ENCODE results near the gene PACSIN2.

DNA sequence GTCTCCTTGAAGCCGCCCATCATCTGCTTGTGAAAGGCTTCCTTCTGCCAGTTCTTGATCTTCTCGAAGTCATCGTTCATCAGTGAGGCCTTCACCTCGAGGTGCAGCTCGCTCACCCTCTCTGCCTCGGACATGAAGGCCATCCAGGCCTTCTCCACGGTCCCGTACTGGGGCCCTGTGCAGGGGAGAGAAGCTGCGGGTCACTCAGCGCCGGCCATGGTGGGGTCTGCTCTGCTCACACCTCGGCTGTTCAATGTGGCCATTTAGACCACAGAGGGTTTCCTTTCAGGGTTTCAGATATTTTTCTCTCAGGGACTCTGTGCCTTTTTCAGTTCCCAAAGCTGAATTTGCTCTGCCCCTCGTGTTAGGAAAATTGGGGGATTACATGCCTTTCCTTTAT lies 123.9 kb downstream of the PACSIN2 start:
- TF ChIP-seq, protein P1, sequence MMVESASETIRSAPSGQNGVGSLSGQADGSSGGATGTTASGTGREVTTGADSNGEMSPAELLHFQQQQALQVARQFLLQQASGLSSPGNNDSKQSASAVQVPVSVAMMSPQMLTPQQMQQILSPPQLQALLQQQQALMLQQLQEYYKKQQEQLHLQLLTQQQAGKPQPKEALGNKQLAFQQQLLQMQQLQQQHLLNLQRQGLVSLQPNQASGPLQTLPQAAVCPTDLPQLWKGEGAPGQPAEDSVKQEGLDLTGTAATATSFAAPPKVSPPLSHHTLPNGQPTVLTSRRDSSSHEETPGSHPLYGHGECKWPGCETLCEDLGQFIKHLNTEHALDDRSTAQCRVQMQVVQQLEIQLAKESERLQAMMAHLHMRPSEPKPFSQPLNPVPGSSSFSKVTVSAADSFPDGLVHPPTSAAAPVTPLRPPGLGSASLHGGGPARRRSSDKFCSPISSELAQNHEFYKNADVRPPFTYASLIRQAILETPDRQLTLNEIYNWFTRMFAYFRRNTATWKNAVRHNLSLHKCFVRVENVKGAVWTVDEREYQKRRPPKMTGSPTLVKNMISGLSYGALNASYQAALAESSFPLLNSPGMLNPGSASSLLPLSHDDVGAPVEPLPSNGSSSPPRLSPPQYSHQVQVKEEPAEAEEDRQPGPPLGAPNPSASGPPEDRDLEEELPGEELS (CRISPR knock-in tag; IDR thresholded peaks at IDR 0.05), result no peak
- TF ChIP-seq, protein P2, sequence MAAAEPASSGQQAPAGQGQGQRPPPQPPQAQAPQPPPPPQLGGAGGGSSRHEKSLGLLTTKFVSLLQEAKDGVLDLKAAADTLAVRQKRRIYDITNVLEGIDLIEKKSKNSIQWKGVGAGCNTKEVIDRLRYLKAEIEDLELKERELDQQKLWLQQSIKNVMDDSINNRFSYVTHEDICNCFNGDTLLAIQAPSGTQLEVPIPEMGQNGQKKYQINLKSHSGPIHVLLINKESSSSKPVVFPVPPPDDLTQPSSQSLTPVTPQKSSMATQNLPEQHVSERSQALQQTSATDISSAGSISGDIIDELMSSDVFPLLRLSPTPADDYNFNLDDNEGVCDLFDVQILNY (CRISPR knock-in tag; IDR thresholded peaks at IDR 0.05), result no peak
- TF ChIP-seq, protein P3, sequence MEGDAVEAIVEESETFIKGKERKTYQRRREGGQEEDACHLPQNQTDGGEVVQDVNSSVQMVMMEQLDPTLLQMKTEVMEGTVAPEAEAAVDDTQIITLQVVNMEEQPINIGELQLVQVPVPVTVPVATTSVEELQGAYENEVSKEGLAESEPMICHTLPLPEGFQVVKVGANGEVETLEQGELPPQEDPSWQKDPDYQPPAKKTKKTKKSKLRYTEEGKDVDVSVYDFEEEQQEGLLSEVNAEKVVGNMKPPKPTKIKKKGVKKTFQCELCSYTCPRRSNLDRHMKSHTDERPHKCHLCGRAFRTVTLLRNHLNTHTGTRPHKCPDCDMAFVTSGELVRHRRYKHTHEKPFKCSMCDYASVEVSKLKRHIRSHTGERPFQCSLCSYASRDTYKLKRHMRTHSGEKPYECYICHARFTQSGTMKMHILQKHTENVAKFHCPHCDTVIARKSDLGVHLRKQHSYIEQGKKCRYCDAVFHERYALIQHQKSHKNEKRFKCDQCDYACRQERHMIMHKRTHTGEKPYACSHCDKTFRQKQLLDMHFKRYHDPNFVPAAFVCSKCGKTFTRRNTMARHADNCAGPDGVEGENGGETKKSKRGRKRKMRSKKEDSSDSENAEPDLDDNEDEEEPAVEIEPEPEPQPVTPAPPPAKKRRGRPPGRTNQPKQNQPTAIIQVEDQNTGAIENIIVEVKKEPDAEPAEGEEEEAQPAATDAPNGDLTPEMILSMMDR (IDR thresholded peaks at IDR 0.05), result no peak
- no peak for TF ChIP-seq ZNF317 (CRISPR knock-in tag; IDR thresholded peaks at IDR 0.05; ENCODE audit: borderline replicate concordance, low read depth)
- no peak for TF ChIP-seq JUN (CRISPR knock-in tag; IDR thresholded peaks at IDR 0.05)
- TF ChIP-seq, protein P4, sequence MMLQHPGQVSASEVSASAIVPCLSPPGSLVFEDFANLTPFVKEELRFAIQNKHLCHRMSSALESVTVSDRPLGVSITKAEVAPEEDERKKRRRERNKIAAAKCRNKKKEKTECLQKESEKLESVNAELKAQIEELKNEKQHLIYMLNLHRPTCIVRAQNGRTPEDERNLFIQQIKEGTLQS (CRISPR knock-in tag; conservative IDR thresholded peaks at IDR 0.05), result no peak
- no peak for TF ChIP-seq ZNF671 (CRISPR knock-in tag; IDR thresholded peaks at IDR 0.05)
- TF ChIP-seq SP1 (CRISPR knock-in tag; conservative IDR thresholded peaks at IDR 0.05), result no peak
- TF ChIP-seq CBFB (CRISPR knock-in tag; IDR thresholded peaks at IDR 0.05; ENCODE audit: low read depth), result no peak
- TF ChIP-seq, protein P5, sequence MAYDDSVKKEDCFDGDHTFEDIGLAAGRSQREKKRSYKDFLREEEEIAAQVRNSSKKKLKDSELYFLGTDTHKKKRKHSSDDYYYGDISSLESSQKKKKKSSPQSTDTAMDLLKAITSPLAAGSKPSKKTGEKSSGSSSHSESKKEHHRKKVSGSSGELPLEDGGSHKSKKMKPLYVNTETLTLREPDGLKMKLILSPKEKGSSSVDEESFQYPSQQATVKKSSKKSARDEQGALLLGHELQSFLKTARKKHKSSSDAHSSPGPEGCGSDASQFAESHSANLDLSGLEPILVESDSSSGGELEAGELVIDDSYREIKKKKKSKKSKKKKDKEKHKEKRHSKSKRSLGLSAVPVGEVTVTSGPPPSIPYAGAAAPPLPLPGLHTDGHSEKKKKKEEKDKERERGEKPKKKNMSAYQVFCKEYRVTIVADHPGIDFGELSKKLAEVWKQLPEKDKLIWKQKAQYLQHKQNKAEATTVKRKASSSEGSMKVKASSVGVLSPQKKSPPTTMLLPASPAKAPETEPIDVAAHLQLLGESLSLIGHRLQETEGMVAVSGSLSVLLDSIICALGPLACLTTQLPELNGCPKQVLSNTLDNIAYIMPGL (CRISPR knock-in tag; IDR thresholded peaks at IDR 0.05), result no peak
- TF ChIP-seq, protein P6, sequence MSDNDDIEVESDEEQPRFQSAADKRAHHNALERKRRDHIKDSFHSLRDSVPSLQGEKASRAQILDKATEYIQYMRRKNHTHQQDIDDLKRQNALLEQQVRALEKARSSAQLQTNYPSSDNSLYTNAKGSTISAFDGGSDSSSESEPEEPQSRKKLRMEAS (CRISPR knock-in tag; IDR thresholded peaks at IDR 0.05), result no peak
